Measurements from ENCODE around the gene HDAC5.

- TF ChIP-seq CTCF (IDR thresholded peaks at IDR 0.05) (no peak), POLR2A (IDR thresholded peaks at IDR 0.05) (no peak)
Measured at GRCh38 chr17:44106801-44107200, 16.6 kb downstream of the HDAC5 start.
